ENCODE data around the gene PROC. TPM values are rescaled to one million over a fixed set of nuclear protein-coding genes. Genes with fewer than 3 reads are reported as not detected.

The PROC gene
- total and polyA plus RNA-seq, 2 donors (not counting 1 experiment from before 2014, with no cell fraction given), result not detected

- Histone ChIP-seq H3K36me3 (ENCODE audit: control insufficient read depth, insufficient read depth, low read length) (no peaks in the 10 kb centered on the region), H3K4me3 (replicated peaks in 1 of 4; ENCODE audit: control extremely low read depth in 1 of 4, insufficient read depth in 1 of 4, low read depth in 3 of 4, low read length in 4 of 4) (no peak overlapping the region), H3K9me3 (ENCODE audit: control insufficient read depth, insufficient read depth, low read depth, low read length) (no peaks in the 10 kb centered on the region), H3K79me2 (ENCODE audit: control insufficient read depth, insufficient read depth, low read length) (no peaks in the 10 kb centered on the region), H3K4me1 (ENCODE audit: control insufficient read depth, extremely low read depth, insufficient read depth, low read length) (no peaks in the 10 kb centered on the region), H3K4me2 (ENCODE audit: extremely low read depth, insufficient read depth, low read length) (no peak overlapping the region), H2AFZ (ENCODE audit: low read length) (no peak overlapping the region), H3K9ac (ENCODE audit: insufficient read depth, low read length) (no peak overlapping the region), H3K27me3 (ENCODE audit: control insufficient read depth, insufficient read depth, low read length) (no peaks in the 10 kb centered on the region), H4K20me1 (ENCODE audit: control insufficient read depth, extremely low read depth, insufficient read depth, low read length) (no peaks in the 10 kb centered on the region), H3K27ac (ENCODE audit: insufficient read depth, low read length) (no peak overlapping the region)
- TF ChIP-seq CTCF (conservative IDR thresholded peaks at IDR 0.05 in 1 of 2, IDR thresholded peaks at IDR 0.05 in 1 of 2; ENCODE audit: low read depth in 1 of 2, low read length in 2 of 2), result no peak
- TF ChIP-seq EZH2 (IDR thresholded peaks at IDR 0.05; ENCODE audit: low read length, missing control alignments), result no peak
- no peak for DNase-seq (ENCODE audit: low read depth in 2 of 2)
Observed at GRCh38 chr2:127453013-127453391, 34.8 kb downstream of the PROC start.

- Histone ChIP-seq H3K27ac (ENCODE audit: insufficient read depth, low read length) (no peak overlapping the region), H3K79me2 (ENCODE audit: control insufficient read depth, insufficient read depth, low read length) (no peaks in the 10 kb centered on the region), H3K27me3 (ENCODE audit: control insufficient read depth, insufficient read depth, low read length) (no peaks in the 10 kb centered on the region), H2AFZ (ENCODE audit: low read length) (no peak overlapping the region), H3K4me3 (replicated peaks in 1 of 4; ENCODE audit: control extremely low read depth in 1 of 4, insufficient read depth in 1 of 4, low read depth in 3 of 4, low read length in 4 of 4) (no peak overlapping the region), H3K9ac (ENCODE audit: insufficient read depth, low read length) (no peak overlapping the region), H3K4me1 (ENCODE audit: control insufficient read depth, extremely low read depth, insufficient read depth, low read length) (no peaks in the 10 kb centered on the region), H4K20me1 (ENCODE audit: control insufficient read depth, extremely low read depth, insufficient read depth, low read length) (no peaks in the 10 kb centered on the region), H3K4me2 (ENCODE audit: extremely low read depth, insufficient read depth, low read length) (no peak overlapping the region), H3K36me3 (ENCODE audit: control insufficient read depth, insufficient read depth, low read length) (no peaks in the 10 kb centered on the region), H3K9me3 (ENCODE audit: control insufficient read depth, insufficient read depth, low read depth, low read length) (no peaks in the 10 kb centered on the region)
- TF ChIP-seq CTCF (conservative IDR thresholded peaks at IDR 0.05 in 1 of 2, IDR thresholded peaks at IDR 0.05 in 1 of 2; ENCODE audit: low read depth in 1 of 2, low read length in 2 of 2) (no peak), EZH2 (IDR thresholded peaks at IDR 0.05; ENCODE audit: low read length, missing control alignments) (no peak)
- DNase-seq (ENCODE audit: low read depth in 2 of 2), result no peak
Observed at GRCh38 chr2:127453392-127454171, 35.4 kb downstream of the PROC start.

GRCh38 chr2:127454595-127455565, 36.7 kb downstream of the PROC start:
- Histone ChIP-seq H3K36me3 (ENCODE audit: control insufficient read depth, insufficient read depth, low read length) (no peaks in the 10 kb centered on the region), H3K27me3 (ENCODE audit: control insufficient read depth, insufficient read depth, low read length) (no peaks in the 10 kb centered on the region), H4K20me1 (ENCODE audit: control insufficient read depth, extremely low read depth, insufficient read depth, low read length) (no peaks in the 10 kb centered on the region), H2AFZ (ENCODE audit: low read length) (no peak overlapping the region), H3K27ac (ENCODE audit: insufficient read depth, low read length) (no peak overlapping the region), H3K79me2 (ENCODE audit: control insufficient read depth, insufficient read depth, low read length) (no peaks in the 10 kb centered on the region), H3K9ac (ENCODE audit: insufficient read depth, low read length) (no peak overlapping the region), H3K4me3 (replicated peaks in 1 of 4; ENCODE audit: control extremely low read depth in 1 of 4, insufficient read depth in 1 of 4, low read depth in 3 of 4, low read length in 4 of 4) (no peak overlapping the region), H3K9me3 (ENCODE audit: control insufficient read depth, insufficient read depth, low read depth, low read length) (no peaks in the 10 kb centered on the region), H3K4me1 (ENCODE audit: control insufficient read depth, extremely low read depth, insufficient read depth, low read length) (no peaks in the 10 kb centered on the region), H3K4me2 (ENCODE audit: extremely low read depth, insufficient read depth, low read length) (no peak overlapping the region)
- DNase-seq (ENCODE audit: low read depth in 2 of 2), result peak in 1 of 2 donors; percentile 10
- TF ChIP-seq EZH2 (IDR thresholded peaks at IDR 0.05; ENCODE audit: low read length, missing control alignments) (no peak), CTCF (conservative IDR thresholded peaks at IDR 0.05 in 1 of 2, IDR thresholded peaks at IDR 0.05 in 1 of 2; ENCODE audit: low read depth in 1 of 2, low read length in 2 of 2) (no peak)
